ENCODE results near the gene GRPEL1. TPM values are rescaled to one million over a fixed set of nuclear protein-coding genes. Genes with fewer than 3 reads are reported as not detected.

Gene GRPEL1
- total and polyA plus RNA-seq, 10 of the 15 experiments (the other 5 are each of a cell fraction or from before 2014, with no cell fraction given): 30.8 to 119 (median 67.6) TPM

- FAIRE-seq (no peak), ATAC-seq (no peak), DNase-seq (ENCODE audit: low read depth, low spot score) (no peak)
- WGBS (ENCODE audit: insufficient coverage, insufficient replicate concordance, low lambda C conversion rate, missing lambda C conversion rate): 73% methylated on average over 13 of the region's 14 CpGs
- Histone ChIP-seq H3K36me3 (ENCODE audit: control insufficient read depth in 2 of 2, insufficient read depth in 2 of 2, low read length in 1 of 2) (no peaks in the 10 kb centered on the region), H3K9me3 (replicated peaks; ENCODE audit: control insufficient read depth, insufficient read depth, low read length) (no peaks in the 10 kb centered on the region), H3K4me3 (no peak overlapping the region), H4K20me1 (ENCODE audit: control insufficient read depth, insufficient read depth) (no peaks in the 10 kb centered on the region), H3K27ac (ENCODE audit: control insufficient read depth, insufficient read depth) (no peak overlapping the region), H3K9ac (ENCODE audit: control insufficient read depth, insufficient read depth, low read length) (no peak overlapping the region), H2AFZ (ENCODE audit: control insufficient read depth, low read depth, low read length) (no peak overlapping the region), H3K4me1 (ENCODE audit: control insufficient read depth, insufficient read depth, low read length) (peaks cover 8% of the 10 kb centered on the region), H3K79me2 (ENCODE audit: control insufficient read depth, insufficient read depth, low read length) (no peaks in the 10 kb centered on the region), H3K4me2 (ENCODE audit: control insufficient read depth, insufficient read depth) (no peak overlapping the region), H3K27me3 (replicated peaks in 1 of 2; ENCODE audit: control insufficient read depth in 2 of 2, insufficient read depth in 2 of 2, low read length in 1 of 2) (no peaks in the 10 kb centered on the region; a peak in 1 of 4 replicates)
- RAD21 ChIA-PET (ENCODE audit: unreplicated experiment): no interaction called here
- in situ Hi-C loops (cut with MboI) (loop anchor here (5.0 kb wide), 2 partner anchors 166 to 351 kb away; partner anchors contain the start of gene TBC1D14), intact Hi-C loops (cut with micrococcal nuclease; ENCODE audit: unreplicated experiment) (loop anchor here (5.0 kb wide), 2 partner anchors 86 to 181 kb away; no protein-coding TSS in a partner anchor)
- no TSS peak for BruUV-seq (replicated peaks)
- POLR2A ChIA-PET: interaction anchor here (0.6 kb wide), 1 partner anchor 356 kb away, joined by 3 read pairs; no protein-coding TSS in a partner anchor
- SMC1A ChIA-PET (ENCODE audit: uncharacterized antibody, unreplicated experiment): no interaction called here
- CTCF ChIA-PET: interaction anchor here (1.0 to 11.2 kb wide), 5 partner anchors 29 to 356 kb away, joined by 3 to 210 read pairs (median 3); partner anchors contain the start of gene TADA2B
- no peak for TF ChIP-seq ZBTB40 (IDR thresholded peaks at IDR 0.05; ENCODE audit: borderline replicate concordance)
- no peak for TF ChIP-seq MYB (IDR thresholded peaks at IDR 0.05; ENCODE audit: borderline replicate concordance, low read depth, low read length)
- no peak for TF ChIP-seq RFX5 (IDR thresholded peaks at IDR 0.05; ENCODE audit: low read depth, low read length)
- TF ChIP-seq, protein P1, sequence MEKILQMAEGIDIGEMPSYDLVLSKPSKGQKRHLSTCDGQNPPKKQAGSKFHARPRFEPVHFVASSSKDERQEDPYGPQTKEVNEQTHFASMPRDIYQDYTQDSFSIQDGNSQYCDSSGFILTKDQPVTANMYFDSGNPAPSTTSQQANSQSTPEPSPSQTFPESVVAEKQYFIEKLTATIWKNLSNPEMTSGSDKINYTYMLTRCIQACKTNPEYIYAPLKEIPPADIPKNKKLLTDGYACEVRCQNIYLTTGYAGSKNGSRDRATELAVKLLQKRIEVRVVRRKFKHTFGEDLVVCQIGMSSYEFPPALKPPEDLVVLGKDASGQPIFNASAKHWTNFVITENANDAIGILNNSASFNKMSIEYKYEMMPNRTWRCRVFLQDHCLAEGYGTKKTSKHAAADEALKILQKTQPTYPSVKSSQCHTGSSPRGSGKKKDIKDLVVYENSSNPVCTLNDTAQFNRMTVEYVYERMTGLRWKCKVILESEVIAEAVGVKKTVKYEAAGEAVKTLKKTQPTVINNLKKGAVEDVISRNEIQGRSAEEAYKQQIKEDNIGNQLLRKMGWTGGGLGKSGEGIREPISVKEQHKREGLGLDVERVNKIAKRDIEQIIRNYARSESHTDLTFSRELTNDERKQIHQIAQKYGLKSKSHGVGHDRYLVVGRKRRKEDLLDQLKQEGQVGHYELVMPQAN (conservative IDR thresholded peaks at IDR 0.05): no peak
- no peak for TF ChIP-seq IKZF1 (conservative IDR thresholded peaks at IDR 0.05)
- no peak for TF ChIP-seq SMAD5 (IDR thresholded peaks at IDR 0.05; ENCODE audit: low read depth)
- TF ChIP-seq SMC3 (IDR thresholded peaks at IDR 0.05; ENCODE audit: borderline replicate concordance, low read length): no peak
- no peak for TF ChIP-seq CBX5 (IDR thresholded peaks at IDR 0.05; ENCODE audit: low read depth)
- TF ChIP-seq MYC (IDR thresholded peaks at IDR 0.05; ENCODE audit: insufficient read depth, insufficient read length, insufficient replicate concordance, low read length, severe bottlenecking): no peak
- TF ChIP-seq RELA (IDR thresholded peaks at IDR 0.05; ENCODE audit: borderline replicate concordance, partially characterized antibody): no peak
- TF ChIP-seq BCLAF1 (IDR thresholded peaks at IDR 0.05): no peak
- TF ChIP-seq, protein P2, sequence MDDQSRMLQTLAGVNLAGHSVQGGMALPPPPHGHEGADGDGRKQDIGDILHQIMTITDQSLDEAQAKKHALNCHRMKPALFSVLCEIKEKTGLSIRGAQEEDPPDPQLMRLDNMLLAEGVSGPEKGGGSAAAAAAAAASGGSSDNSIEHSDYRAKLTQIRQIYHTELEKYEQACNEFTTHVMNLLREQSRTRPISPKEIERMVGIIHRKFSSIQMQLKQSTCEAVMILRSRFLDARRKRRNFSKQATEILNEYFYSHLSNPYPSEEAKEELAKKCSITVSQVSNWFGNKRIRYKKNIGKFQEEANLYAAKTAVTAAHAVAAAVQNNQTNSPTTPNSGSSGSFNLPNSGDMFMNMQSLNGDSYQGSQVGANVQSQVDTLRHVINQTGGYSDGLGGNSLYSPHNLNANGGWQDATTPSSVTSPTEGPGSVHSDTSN (IDR thresholded peaks at IDR 0.05; ENCODE audit: insufficient replicate concordance, low read depth, low read length): no peak
- TF ChIP-seq STAT1 (conservative IDR thresholded peaks at IDR 0.05): no peak
Measured at GRCh38 chr4:7073059-7073458, 5.2 kb upstream of the GRPEL1 start.
